ENCODE measurements around the gene RPL7A. TPM values are rescaled to one million over a fixed set of nuclear protein-coding genes. Genes with fewer than 3 reads are reported as not detected.
"Not testable (repeated sequence)": the region's sequence is repeated elsewhere in the genome, so short reads cannot be mapped to it uniquely, and the experiment has no call there.

The RPL7A gene
- total RNA-seq, 1 donor from 2014 or later, result 761 TPM

GRCh38 chr9:133323991-133324703 lies 23.9 kb upstream of the RPL7A start:
- intact Hi-C loops (cut with DNase I), result no loop called here
- peak; percentile 62 for DNase-seq (ENCODE audit: low spot score)

DNA sequence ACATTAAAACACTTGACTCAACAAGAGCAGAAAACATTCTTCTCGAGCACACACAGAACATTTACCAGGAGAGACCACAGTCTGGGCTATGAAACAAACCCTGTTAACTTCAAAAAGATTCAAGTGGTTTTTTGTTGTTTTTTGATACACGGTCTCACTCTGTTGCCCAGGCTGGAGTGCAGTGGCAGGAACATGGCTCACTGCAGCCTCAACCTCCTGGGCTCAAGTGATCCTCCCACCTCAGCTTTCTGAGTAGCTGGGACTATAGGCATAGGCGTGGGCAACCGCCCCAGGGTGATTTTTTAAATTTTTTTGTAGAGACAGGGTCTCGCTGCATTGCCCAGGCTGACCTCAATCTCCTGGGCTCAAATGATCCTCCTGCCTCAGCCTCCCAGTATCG lies 21.0 kb upstream of the RPL7A start:
- DNase-seq (ENCODE audit: low spot score); intact Hi-C loops (cut with DNase I): not testable (repeated sequence)

DNA sequence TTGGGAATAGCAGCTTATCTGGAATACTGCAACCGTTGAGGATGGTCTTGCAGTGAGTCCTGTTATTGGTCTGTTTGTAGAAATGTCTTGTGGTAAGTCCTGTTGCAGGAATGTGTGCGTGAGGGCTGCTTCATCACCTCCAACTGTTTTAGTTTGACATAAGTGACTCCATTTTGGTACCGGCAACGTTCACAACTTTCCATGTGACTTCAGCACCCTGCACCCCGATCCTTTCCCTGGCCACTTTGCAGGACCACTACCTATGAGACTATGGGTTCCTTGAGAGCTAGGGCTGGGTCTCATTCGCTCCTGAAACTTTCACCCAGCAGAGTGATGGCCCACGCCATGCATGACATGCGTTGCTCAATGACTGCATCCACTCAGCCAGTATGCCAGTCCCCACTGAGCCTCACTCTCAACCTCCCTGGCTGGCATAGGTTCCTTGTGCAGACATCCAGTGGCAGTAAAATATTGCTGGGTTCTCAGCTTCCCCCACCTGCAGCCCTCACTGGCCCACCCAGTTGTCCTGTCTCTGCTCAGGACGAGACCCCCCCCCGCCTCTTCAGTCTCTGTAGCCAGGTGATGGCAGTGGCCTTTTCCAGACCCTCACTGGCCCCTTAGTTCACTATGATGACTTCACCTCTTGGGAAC lies 20.1 kb upstream of the RPL7A start:
- intact Hi-C loops (cut with DNase I), result no loop called here
- peak; percentile 39 for DNase-seq (ENCODE audit: low spot score)

DNA sequence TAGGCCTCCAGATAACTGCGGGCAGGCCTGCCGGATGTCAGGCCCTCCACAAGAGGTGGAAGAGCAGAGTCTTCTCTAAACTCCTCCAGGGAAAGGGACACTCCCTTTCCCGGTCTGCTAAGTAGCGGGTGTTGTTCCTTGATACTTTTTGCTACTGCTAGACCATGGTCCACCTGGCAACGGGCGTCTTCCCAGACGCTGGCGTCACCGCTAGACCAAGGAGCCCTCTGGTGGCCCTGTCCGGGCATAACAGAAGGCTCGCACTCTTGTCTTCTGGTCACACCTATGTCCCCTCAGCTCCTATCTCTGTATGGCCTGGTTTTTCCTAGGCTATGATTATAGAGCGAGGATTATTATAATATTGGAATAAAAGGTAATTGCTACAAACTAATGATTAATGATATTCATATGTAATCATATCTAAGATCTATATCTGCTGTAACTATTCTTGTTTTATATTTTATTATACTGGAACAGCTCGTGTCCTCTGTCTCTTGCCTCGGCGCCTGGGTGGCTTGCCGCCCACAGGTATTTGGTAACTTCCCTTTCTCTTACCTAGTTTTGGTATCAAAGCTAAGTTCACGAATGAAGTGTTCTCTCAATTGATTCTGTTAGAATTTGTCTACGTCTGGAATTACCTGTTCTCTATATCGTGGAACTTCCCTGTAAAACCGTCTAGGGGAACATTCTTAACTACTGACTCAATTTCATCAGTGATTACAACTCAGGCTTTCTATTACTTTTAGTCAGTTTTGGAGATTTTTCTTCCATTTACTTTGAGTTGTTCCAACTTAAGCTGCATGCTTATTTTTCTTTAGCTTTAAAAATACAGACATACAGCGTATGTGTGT lies 18.5 kb upstream of the RPL7A start:
- DNase-seq (ENCODE audit: low spot score), result peak; percentile 20
- intact Hi-C loops (cut with DNase I), result loop anchor here (5.0 kb wide), 1 partner anchor 142 kb away; no protein-coding TSS in a partner anchor

DNA sequence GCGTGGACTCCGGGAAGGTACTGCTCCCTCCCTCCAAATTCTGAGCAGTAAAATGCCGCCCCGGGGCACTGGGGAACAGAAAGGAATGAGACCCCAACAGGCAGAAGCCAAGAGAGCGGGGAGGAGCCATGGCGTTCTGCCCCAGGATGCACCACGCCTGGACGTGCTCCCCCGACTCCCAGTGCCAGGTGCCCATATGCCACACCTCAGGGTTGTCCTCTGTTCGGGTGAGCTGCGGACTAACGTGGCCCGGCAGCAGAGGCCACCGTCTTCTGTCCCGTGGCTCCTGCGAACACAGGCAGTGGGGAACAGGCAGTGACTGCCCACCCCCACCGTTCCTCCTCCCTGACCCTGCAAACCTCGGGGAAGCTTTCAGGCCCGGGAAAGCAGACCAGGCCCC lies 16.8 kb upstream of the RPL7A start:
- intact Hi-C loops (cut with DNase I), result loop anchor here (5.0 kb wide), 1 partner anchor 144 kb away; no protein-coding TSS in a partner anchor
- DNase-seq (ENCODE audit: low spot score), result peak; percentile 59

- intact Hi-C loops (cut with DNase I), result loop anchor here (5.0 kb wide), 1 partner anchor 145 kb away; no protein-coding TSS in a partner anchor
- DNase-seq (ENCODE audit: low spot score), result peak; percentile 63
These were observed 16.2 kb upstream of the RPL7A start for GRCh38 chr9:133331641-133332380.

DNA sequence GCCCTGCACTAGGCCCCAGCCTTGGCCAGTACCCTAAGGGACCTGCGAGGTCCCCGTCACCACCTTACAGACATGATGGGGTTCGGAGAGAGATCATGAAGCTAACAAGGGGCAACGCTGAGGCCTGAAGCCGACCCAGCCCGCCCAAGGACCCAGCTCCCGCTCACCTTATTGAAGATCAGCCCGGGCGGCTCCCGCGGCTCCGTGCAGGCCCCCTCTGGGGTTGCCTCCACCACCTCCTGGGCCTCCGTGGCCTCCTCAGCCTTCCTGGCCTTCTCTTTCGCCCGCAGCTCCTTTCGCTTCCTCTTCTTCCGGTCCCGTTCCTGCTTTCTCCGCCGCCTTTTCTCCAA lies 15.7 kb upstream of the RPL7A start:
- intact Hi-C loops (cut with DNase I), result loop anchor here (5.0 kb wide), 1 partner anchor 145 kb away; no protein-coding TSS in a partner anchor
- DNase-seq (ENCODE audit: low spot score), result peak; percentile 22

DNA sequence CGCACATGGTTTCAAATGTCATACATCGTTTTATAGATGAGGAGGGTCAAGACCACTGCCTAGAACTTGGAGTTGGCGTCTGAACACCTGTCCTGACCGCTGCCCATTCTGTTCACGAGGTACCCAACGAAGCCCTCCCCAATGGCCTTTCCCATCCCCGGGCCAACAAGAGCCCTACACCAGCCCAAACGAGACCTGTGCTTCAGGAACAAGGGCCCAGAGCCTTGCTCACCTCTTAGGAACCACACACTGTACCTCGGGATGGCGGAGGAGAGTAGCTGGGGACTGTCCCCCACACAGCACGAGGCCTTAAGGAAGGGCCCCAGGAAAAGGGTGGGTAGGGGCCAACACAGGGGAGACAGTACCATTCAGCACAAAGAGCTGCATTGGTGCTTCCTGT lies 15.0 kb upstream of the RPL7A start:
- peak; percentile 38 for DNase-seq (ENCODE audit: low spot score)
- intact Hi-C loops (cut with DNase I), result loop anchor here (5.0 kb wide), 1 partner anchor 146 kb away; no protein-coding TSS in a partner anchor

DNA sequence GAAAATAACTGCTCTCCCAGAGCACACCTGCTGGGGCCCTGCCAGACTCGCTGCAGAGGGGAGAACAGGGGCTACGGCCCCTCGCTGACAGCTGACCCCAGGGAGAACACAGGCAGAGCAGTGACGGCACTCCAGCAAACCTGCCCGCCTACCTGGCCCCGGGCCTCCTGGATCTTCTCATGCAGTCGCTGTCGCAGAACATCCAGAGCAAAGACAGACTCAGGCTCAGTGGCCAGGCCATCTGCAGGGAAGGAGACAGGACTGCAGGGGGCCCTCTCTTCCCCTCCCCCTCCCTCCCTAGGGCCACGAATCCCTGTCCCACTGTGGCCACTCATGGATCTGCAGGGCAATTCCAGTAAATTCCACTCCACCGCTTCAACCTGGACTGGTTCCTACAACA lies 14.5 kb upstream of the RPL7A start:
- intact Hi-C loops (cut with DNase I), result loop anchor here (5.0 kb wide), 1 partner anchor 146 kb away; no protein-coding TSS in a partner anchor
- peak; percentile 27 for DNase-seq (ENCODE audit: low spot score)

DNA sequence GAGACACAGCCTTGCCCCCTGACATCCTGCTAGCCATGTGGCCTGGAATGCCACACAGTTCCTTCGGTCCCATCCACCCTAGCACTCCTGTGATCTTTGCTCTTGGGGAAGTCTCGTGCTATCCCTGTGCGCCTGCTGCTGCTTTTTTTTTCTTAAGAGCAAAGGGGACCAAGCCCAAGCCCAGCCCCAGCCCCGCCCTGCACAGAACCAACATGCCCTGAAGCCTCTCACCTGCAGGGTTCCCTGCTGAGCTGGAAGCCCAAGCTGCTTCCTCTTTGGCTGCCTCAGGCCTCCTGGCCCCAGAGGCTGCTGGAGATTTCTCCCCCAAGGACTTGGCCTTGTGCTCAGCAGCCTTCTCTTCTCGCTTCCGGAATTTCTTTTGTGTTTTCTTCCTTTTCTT lies 13.9 kb upstream of the RPL7A start:
- peak; percentile 49 for DNase-seq (ENCODE audit: low spot score)
- intact Hi-C loops (cut with DNase I), result loop anchor here (2.0 to 5.0 kb wide), 2 partner anchors 15 to 147 kb away; partner anchors contain the start of genes MED22 and RPL7A

DNA sequence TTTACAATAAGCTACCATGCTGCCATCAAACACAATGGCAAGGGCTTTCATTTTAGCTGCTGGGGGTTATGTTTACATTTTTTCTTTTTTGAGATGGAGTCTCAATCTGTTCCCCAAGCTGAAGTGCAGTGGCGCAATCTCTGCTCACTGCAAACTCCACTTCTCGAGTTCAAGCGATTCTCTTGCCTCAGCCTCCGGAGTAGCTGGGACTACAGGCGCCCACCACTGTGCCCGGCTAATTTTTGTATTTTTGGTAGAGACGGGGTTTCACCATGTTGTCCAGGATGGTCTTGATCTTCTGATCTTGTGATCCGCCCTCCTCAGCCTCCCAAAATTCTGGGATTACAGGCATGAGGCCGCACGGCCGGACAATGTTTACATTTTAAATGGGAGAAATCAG lies 13.1 kb upstream of the RPL7A start:
- DNase-seq (ENCODE audit: low spot score), result peak; percentile 9
- intact Hi-C loops (cut with DNase I), result loop anchor here (2.0 to 5.0 kb wide), 3 partner anchors 14 to 148 kb away; partner anchors contain the start of genes MED22, REXO4 and RPL7A

DNA sequence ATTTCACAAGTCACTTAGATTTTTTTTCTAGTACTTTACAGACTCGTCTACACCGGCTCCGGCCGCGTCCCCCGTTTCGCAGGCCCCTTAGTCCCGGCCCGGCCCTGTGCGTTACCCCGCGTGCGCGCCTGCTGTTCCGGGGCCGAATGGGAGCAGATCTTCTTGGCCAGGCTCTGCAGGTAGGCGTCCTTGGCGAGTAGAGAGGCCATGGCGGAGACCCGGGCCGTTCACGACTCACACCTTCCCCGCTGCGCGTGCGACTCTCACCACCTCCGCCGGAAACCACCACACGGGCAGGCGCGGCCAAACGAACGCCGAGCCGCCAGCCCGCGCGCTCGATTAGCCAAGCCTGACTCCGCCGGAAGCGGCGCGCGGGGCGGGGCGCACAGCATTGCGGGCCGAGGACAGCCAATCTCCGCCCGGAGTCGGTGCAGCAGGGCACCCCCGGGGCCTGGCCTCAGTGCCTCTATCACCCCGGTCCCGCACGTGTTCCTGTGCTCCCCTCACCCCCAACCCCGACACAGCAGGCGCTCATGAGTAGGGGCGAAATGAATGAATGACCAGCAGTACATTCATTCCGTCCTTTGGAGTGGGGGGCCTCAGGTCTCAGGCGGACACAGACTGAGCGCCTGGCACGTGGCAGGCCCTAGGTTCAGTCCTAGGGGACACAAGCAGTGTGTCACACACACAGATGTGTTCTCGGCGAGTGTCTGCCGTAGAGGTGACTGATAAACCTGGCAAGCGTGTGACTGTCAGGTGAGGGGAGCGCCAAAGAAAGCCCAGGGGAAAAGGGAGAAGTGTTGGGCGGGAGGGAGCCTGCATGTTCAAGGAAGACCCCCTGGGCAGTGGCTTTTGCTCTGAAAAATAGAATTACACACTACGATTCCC lies 11.8 kb upstream of the RPL7A start, which contains the start of gene SURF6:
Gene SURF6 (minus strand): TSS at position 265 of the 888 bp plus-strand sequence. CDS start 56 bp downstream, at position 209.
- intact Hi-C loops (cut with DNase I), result loop anchor here (1.0 to 5.0 kb wide), 3 partner anchors 13 to 81 kb away; partner anchors contain the start of genes MED22, REXO4, RPL7A and STKLD1
- DNase-seq (ENCODE audit: low spot score), result peak; percentile 95

GRCh38 chr9:133339641-133340040 lies 8.4 kb upstream of the RPL7A start:
- intact Hi-C loops (cut with DNase I), result loop anchor here (5.0 kb wide), 1 partner anchor 78 kb away; the partner anchor contains the start of gene REXO4
- DNase-seq (ENCODE audit: low spot score), result no peak

DNA sequence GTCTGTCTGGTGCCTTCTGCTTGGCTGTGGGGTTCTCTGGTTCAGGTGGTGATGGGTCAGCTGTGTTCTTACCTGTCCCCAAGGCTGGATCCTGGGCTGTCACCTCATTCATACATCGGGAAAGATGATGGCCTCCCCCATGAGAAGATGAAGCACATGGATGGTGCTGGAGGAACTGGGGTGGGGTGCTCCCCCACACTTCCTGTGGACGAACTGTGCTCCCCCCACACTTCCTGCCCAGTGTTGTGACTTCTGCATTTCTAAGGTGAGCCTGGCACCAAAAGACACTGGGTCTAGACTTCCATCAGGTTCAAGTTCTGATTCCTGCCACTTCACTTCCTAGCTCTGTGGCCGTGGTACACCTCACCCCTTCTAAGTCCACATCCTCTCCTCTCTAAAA lies 7.8 kb upstream of the RPL7A start:
- DNase-seq (ENCODE audit: low spot score), result no peak
- intact Hi-C loops (cut with DNase I), result no loop called here

DNA sequence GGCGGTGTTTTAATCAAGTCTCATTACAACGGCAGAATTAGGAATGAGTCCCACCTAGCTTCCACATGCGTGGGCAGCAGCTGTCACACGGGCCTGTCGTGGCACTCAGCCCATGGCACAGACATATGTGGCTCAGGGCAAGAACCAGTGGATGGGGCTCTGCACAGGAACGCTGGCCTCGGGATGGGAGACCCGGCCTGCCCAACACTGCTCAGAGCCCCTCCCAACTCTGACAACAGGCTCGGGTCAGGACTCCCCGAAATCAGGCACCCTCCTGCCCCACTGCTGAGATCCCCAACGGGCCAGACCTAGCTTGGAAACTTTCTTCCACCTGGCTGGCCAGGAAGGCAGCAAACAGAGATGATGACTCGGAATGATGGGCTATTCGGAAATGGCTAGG lies 7.1 kb upstream of the RPL7A start:
- intact Hi-C loops (cut with DNase I), result no loop called here
- DNase-seq (ENCODE audit: low spot score), result no peak

DNA sequence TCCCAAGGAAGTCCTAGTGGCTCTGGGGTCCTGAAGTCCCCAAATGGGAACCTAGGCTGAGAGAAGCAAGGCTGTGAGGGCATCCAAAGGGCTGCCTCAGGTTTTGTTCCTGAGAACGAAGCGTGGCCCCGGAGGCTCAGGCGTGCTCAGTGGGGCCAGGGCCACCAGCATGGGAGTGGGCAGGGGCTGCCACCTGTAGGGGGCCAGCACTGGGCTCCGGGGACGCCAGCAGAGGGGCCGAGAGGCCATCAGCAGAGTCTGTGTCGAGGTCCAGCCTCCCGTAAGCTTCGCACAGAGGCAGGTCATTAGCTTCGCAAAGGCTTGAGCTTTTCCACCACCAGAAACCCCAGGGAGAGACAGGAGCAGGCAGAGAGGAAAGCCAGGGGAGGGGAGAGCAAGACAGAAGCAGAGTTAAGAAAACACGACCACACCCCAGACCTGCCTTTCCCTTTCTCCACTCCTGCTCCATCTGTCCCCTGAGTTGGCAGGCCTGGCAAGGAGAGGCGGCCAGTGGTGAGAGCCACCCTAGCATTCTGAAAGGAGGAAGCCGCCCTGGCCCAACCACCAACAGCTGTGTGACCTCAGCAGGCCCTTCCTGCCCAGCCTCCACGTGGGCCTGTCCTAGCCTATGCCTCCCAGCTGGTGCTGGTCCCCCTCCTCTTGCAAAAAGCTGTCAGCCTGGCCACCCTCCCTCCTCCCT lies 6.5 kb upstream of the RPL7A start:
- DNase-seq (ENCODE audit: low spot score), result peak; percentile 93
- intact Hi-C loops (cut with DNase I), result no loop called here

- no peak for DNase-seq (ENCODE audit: low spot score)
- intact Hi-C loops (cut with DNase I), result no loop called here
These were observed 6.0 kb upstream of the RPL7A start for GRCh38 chr9:133342069-133342406.
